HepG2 (cell line): Measurements from ENCODE around the gene MED20. TPM values are rescaled to one million over a fixed set of nuclear protein-coding genes. Genes with fewer than 3 reads are reported as not detected.
A peak's percentile ranks its signal among the peaks of the same experiment; 100 is the strongest.

Source experiments
- ATF2 ChIP-seq: sonication (generic); formaldehyde crosslinking; IDR thresholded peaks from 2 replicates; pipeline ENCODE4 v1.4.0; 2020; ENCODE audit warnings: missing genetic modification reagents
- HDAC6 ChIP-seq: fragments of 200-600 bp; sonication (generic); IDR thresholded peaks from 2 replicates; pipeline ENCODE4 v1.7.0; 2017; ENCODE audit warnings: mild to moderate bottlenecking, antibody characterized with exemption, low read length, low read depth
- MAFF ChIP-seq: IDR thresholded peaks from 2 replicates; pipeline ENCODE4 v1.6.1; 2011; ENCODE audit warnings: low read depth, low read length, improper control_type of control experiment
- PBX3 ChIP-seq: sonication (generic); formaldehyde crosslinking; IDR thresholded peaks from 2 replicates; pipeline ENCODE4 v1.8.1; 2023; ENCODE audit warnings: missing genetic modification reagents, inconsistent platforms, borderline replicate concordance
- PHF21A ChIP-seq: sonication (generic); formaldehyde crosslinking; IDR thresholded peaks from 2 replicates; pipeline ENCODE4 v1.5.0; 2020; ENCODE audit warnings: mild to moderate bottlenecking, missing genetic modification reagents
- RAD21 ChIP-seq: fragments of 450-650 bp; formaldehyde crosslinking; IDR thresholded peaks from 2 replicates; pipeline ENCODE4 v1.5.0; 2020; ENCODE audit warnings: mild to moderate bottlenecking
- ZFP37 ChIP-seq: sonication (generic); formaldehyde crosslinking; IDR thresholded peaks from 2 replicates; pipeline ENCODE4 v1.4.0; 2020; ENCODE audit warnings: missing genetic modification reagents, borderline replicate concordance
- ZNF354B ChIP-seq: sonication (generic); formaldehyde crosslinking; IDR thresholded peaks from 2 replicates; pipeline ENCODE4 v1.8.0; 2022; ENCODE audit warnings: mild to moderate bottlenecking, missing genetic modification reagents
- ZNF431 ChIP-seq: sonication (generic); formaldehyde crosslinking; IDR thresholded peaks from 2 replicates; pipeline ENCODE4 v1.9.0; 2022; ENCODE audit warnings: missing genetic modification reagents, low read depth, mild to moderate bottlenecking, borderline replicate concordance
- ZNF552 ChIP-seq: sonication (generic); formaldehyde crosslinking; IDR thresholded peaks from 2 replicates; pipeline ENCODE4 v1.9.0; 2022; ENCODE audit warnings: missing genetic modification reagents, mild to moderate bottlenecking, borderline replicate concordance
- ZNF564 ChIP-seq: sonication (generic); formaldehyde crosslinking; IDR thresholded peaks from 2 replicates; pipeline ENCODE4 v1.8.1; 2023; ENCODE audit warnings: mild to moderate bottlenecking, missing genetic modification reagents
- ZNF674 ChIP-seq: sonication (generic); formaldehyde crosslinking; IDR thresholded peaks from 2 replicates; pipeline ENCODE4 v1.5.0; 2020; ENCODE audit warnings: low read depth, mild to moderate bottlenecking, missing genetic modification reagents
- polyA plus RNA-seq, 8 experiments: library from polyadenylated mRNA; depleted of rRNA in 3 of 8; stranded (reverse) in 7 of 8; unstranded in 1 of 8; fragments of >200 nt; fragmentation: Illumina TruSeq in 4 of 8; extraction: Trizol in 4 of 8; gene quantifications; 2 replicates each; pipeline versions ENCODE4 v1.2.1 to v1.2.3, GENCODE V29; 2011 to 2016; ENCODE audit warnings: low read depth in 4 of 8, missing spikeins in 1 of 8, mixed read lengths in 1 of 8; ENCODE audit not compliant: insufficient read depth in 1 of 8
- total RNA-seq, 5 experiments: library from RNA; depleted of rRNA; stranded (reverse); fragments of >200 nt; fragmentation: Illumina TruSeq; extraction: Trizol; gene quantifications; 2 replicates each; pipeline ENCODE4 v1.2.3, GENCODE V29; 2016; ENCODE audit warnings: low read depth in 1 of 5
- TF ChIP-seq, protein P1 (sequence below): IDR thresholded peaks from 2 replicates; pipeline ENCODE4 v1.6.1; 2012; ENCODE audit warnings: inconsistent platforms
- TF ChIP-seq, protein P2 (sequence below): IDR thresholded peaks from 2 replicates; pipeline ENCODE4 v1.6.1; 2016; ENCODE audit warnings: low read depth, missing genetic modification reagents, missing compliant biosample characterization
- TF ChIP-seq, protein P3 (sequence below): sonication (generic); formaldehyde crosslinking; IDR thresholded peaks from 2 replicates; pipeline ENCODE4 v1.9.0; 2022; ENCODE audit warnings: low read depth, missing genetic modification reagents
- TF ChIP-seq, protein P4 (sequence below): sonication (generic); formaldehyde crosslinking; IDR thresholded peaks from 2 replicates; pipeline ENCODE4 v1.8.0; 2022; ENCODE audit warnings: mild to moderate bottlenecking, missing genetic modification reagents, moderate library complexity

The MED20 gene
- total and polyA plus RNA-seq, 2 of the 13 experiments (the other 11 are each of a cell fraction or from before 2014, with no cell fraction given) = 28.1 to 41.1 TPM

DNA sequence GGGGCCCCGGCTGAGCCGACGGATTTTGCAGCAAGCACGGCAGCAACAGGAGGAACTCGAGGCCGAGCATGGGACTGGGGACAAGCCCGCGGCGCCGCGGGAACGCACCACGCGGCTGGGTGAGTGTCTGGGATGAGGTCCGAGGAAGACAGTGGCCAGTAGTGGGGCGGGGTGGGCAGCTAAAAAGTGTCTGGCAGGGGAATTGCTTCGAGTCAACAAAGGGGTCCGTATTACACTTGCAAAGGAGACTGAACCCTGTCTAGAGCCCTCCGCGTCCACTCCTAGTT, 716 bp upstream of the MED20 start (continued):
- TF ChIP-seq, protein P1, sequence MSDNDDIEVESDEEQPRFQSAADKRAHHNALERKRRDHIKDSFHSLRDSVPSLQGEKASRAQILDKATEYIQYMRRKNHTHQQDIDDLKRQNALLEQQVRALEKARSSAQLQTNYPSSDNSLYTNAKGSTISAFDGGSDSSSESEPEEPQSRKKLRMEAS = peak; percentile 66; the same call in 1 of the 2 replicates
- no peak for TF ChIP-seq PHF21A (CRISPR knock-in tag)
- TF ChIP-seq, protein P2, sequence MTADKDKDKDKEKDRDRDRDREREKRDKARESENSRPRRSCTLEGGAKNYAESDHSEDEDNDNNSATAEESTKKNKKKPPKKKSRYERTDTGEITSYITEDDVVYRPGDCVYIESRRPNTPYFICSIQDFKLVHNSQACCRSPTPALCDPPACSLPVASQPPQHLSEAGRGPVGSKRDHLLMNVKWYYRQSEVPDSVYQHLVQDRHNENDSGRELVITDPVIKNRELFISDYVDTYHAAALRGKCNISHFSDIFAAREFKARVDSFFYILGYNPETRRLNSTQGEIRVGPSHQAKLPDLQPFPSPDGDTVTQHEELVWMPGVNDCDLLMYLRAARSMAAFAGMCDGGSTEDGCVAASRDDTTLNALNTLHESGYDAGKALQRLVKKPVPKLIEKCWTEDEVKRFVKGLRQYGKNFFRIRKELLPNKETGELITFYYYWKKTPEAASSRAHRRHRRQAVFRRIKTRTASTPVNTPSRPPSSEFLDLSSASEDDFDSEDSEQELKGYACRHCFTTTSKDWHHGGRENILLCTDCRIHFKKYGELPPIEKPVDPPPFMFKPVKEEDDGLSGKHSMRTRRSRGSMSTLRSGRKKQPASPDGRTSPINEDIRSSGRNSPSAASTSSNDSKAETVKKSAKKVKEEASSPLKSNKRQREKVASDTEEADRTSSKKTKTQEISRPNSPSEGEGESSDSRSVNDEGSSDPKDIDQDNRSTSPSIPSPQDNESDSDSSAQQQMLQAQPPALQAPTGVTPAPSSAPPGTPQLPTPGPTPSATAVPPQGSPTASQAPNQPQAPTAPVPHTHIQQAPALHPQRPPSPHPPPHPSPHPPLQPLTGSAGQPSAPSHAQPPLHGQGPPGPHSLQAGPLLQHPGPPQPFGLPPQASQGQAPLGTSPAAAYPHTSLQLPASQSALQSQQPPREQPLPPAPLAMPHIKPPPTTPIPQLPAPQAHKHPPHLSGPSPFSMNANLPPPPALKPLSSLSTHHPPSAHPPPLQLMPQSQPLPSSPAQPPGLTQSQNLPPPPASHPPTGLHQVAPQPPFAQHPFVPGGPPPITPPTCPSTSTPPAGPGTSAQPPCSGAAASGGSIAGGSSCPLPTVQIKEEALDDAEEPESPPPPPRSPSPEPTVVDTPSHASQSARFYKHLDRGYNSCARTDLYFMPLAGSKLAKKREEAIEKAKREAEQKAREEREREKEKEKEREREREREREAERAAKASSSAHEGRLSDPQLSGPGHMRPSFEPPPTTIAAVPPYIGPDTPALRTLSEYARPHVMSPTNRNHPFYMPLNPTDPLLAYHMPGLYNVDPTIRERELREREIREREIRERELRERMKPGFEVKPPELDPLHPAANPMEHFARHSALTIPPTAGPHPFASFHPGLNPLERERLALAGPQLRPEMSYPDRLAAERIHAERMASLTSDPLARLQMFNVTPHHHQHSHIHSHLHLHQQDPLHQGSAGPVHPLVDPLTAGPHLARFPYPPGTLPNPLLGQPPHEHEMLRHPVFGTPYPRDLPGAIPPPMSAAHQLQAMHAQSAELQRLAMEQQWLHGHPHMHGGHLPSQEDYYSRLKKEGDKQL (CRISPR knock-in tag) = no peak
- no peak for TF ChIP-seq ZNF564 (CRISPR knock-in tag)
- TF ChIP-seq, protein P3, sequence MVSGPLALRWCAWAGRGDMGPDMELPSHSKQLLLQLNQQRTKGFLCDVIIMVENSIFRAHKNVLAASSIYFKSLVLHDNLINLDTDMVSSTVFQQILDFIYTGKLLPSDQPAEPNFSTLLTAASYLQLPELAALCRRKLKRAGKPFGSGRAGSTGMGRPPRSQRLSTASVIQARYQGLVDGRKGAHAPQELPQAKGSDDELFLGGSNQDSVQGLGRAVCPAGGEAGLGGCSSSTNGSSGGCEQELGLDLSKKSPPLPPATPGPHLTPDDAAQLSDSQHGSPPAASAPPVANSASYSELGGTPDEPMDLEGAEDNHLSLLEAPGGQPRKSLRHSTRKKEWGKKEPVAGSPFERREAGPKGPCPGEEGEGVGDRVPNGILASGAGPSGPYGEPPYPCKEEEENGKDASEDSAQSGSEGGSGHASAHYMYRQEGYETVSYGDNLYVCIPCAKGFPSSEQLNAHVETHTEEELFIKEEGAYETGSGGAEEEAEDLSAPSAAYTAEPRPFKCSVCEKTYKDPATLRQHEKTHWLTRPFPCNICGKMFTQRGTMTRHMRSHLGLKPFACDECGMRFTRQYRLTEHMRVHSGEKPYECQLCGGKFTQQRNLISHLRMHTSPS (CRISPR knock-in tag) = no peak
- no peak for TF ChIP-seq PBX3 (CRISPR knock-in tag)
- TF ChIP-seq ZFP37 (CRISPR knock-in tag) = no peak; the same call in 1 of the 2 replicates
- TF ChIP-seq ATF2 (CRISPR knock-in tag) = no peak
- no peak; the same call in 1 of the 2 replicates for TF ChIP-seq RAD21 (CRISPR knock-in tag)
- TF ChIP-seq MAFF = no peak
- no peak for TF ChIP-seq ZNF354B (CRISPR knock-in tag)
- TF ChIP-seq, protein P4, sequence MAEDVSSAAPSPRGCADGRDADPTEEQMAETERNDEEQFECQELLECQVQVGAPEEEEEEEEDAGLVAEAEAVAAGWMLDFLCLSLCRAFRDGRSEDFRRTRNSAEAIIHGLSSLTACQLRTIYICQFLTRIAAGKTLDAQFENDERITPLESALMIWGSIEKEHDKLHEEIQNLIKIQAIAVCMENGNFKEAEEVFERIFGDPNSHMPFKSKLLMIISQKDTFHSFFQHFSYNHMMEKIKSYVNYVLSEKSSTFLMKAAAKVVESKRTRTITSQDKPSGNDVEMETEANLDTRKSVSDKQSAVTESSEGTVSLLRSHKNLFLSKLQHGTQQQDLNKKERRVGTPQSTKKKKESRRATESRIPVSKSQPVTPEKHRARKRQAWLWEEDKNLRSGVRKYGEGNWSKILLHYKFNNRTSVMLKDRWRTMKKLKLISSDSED = 0 out of 2 replicates have a peak, but pooled peaks have one; percentile 77
- TF ChIP-seq ZNF552 (CRISPR knock-in tag) = no peak; the same call in 1 of the 2 replicates
- no peak for TF ChIP-seq HDAC6
- TF ChIP-seq ZNF431 = no peak
- TF ChIP-seq ZNF674 (CRISPR knock-in tag) = no peak
